Loucy (cell line): ENCODE data around the gene TMEM164.

Source experiments
- EZH2phosphoT487 ChIP-seq: fragments of 200-600 bp; IDR thresholded peaks from 2 replicates; pipeline ENCODE4 v1.6.1; 2018; ENCODE audit warnings: antibody characterized with exemption, mild to moderate bottlenecking, moderate library complexity, borderline replicate concordance
- TF ChIP-seq, protein P1 (sequence below): fragments of 200-600 bp; sonication (generic); conservative IDR thresholded peaks from 2 replicates; pipeline ENCODE4 v1.5.1; 2014; ENCODE audit warnings: mild to moderate bottlenecking, antibody characterized with exemption, low read length

DNA sequence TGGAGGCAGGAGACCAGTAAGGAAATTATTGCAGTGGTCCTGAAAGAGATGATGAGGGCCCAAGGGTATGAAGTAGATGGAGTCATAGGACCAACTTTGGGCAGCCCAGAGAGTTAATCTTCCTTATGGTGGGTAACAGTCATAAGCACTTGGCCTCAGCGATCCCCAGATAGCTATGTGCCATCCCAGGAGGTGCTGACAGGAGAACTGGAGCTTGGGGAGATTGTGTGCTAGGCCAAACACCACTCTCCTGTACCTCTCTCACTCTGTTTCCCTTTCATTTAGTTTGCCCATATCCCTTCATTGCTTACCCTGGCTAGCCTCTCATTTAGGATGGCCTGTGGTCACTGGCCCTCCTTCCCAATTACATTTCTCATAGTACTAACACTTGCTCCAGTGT, 60.0 kb downstream of the TMEM164 start:
- TF ChIP-seq, protein P1, sequence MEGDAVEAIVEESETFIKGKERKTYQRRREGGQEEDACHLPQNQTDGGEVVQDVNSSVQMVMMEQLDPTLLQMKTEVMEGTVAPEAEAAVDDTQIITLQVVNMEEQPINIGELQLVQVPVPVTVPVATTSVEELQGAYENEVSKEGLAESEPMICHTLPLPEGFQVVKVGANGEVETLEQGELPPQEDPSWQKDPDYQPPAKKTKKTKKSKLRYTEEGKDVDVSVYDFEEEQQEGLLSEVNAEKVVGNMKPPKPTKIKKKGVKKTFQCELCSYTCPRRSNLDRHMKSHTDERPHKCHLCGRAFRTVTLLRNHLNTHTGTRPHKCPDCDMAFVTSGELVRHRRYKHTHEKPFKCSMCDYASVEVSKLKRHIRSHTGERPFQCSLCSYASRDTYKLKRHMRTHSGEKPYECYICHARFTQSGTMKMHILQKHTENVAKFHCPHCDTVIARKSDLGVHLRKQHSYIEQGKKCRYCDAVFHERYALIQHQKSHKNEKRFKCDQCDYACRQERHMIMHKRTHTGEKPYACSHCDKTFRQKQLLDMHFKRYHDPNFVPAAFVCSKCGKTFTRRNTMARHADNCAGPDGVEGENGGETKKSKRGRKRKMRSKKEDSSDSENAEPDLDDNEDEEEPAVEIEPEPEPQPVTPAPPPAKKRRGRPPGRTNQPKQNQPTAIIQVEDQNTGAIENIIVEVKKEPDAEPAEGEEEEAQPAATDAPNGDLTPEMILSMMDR: no peak
- no peak for TF ChIP-seq EZH2phosphoT487
